HG03354 (cell line): ENCODE data around the gene PPM1G.
A peak's percentile ranks its signal among the peaks of the same experiment; 100 is the strongest.
"Not testable (repeated sequence)": the region's sequence is repeated elsewhere in the genome, so short reads cannot be mapped to it uniquely, and the experiment has no call there.

Source experiments
- ATAC-seq: cut with Tn5 transposase; IDR thresholded peaks from one replicate; pipeline ENCODE4 v1.9.1; 2021; ENCODE audit warnings: mild to moderate bottlenecking; ENCODE audit not compliant: unreplicated experiment, poor library complexity, severe bottlenecking

The PPM1G gene, protein sequence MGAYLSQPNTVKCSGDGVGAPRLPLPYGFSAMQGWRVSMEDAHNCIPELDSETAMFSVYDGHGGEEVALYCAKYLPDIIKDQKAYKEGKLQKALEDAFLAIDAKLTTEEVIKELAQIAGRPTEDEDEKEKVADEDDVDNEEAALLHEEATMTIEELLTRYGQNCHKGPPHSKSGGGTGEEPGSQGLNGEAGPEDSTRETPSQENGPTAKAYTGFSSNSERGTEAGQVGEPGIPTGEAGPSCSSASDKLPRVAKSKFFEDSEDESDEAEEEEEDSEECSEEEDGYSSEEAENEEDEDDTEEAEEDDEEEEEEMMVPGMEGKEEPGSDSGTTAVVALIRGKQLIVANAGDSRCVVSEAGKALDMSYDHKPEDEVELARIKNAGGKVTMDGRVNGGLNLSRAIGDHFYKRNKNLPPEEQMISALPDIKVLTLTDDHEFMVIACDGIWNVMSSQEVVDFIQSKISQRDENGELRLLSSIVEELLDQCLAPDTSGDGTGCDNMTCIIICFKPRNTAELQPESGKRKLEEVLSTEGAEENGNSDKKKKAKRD

DNA sequence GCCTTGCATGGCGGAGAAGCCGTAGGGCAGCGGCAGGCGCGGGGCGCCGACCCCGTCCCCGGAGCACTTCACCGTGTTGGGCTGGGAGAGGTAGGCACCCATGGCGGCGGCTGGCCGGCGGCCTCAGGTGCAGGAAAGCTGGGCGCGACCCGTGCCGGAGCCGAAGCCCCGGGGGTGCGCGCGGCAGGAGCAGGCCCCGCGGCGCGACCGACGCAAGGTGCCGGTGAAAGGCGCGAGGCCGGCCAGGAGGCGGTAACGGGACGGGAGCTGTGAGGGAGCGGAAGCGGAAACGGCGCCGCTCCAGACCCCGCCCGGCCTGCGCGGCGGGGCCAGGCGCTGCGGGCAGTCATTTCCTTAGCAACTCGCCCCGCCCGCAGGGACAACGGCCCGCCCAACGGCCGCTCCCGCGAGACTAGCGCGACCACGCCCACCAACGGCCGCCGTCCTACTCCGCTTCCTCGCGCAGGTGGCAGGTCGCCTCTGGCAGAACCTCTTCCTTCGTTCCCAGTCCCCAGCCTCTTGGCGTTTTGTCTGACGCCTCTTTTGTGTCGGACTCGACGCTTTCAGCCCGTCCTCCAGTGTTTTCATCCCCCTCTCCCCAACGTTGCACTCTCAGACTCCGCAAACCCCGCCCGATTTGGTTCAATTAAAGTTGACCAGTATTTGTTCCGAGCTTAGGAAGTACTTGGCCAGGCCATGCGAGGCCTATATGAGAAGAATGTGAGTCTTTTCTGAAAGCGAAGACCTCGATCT is at the start of gene PPM1G:
PPM1G (minus strand) TSS at position 271 of the 753 bp plus-strand sequence; CDS start at position 102, 169 bp downstream.
- peak; percentile 96 for ATAC-seq

DNA sequence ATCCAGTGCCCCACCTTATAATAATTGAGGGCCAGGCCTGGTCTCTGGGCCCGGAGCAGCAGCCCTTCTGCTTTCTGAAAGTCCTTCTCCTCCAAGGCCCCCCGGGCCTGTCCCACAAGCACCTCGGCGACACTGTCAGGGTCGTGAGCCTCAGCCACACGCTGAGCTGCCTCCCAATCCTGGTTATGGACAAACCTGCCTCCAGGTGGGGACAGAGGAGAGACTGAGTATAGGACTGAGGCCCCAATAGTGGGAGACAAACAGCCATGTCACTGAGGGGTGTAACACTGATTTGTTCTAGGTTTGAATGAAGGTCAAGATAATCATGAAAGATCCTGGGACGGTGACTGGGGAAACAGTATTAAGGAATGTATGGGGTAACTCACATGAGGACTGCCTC is 44.6 kb upstream of the PPM1G start:
- ATAC-seq: no peak

DNA sequence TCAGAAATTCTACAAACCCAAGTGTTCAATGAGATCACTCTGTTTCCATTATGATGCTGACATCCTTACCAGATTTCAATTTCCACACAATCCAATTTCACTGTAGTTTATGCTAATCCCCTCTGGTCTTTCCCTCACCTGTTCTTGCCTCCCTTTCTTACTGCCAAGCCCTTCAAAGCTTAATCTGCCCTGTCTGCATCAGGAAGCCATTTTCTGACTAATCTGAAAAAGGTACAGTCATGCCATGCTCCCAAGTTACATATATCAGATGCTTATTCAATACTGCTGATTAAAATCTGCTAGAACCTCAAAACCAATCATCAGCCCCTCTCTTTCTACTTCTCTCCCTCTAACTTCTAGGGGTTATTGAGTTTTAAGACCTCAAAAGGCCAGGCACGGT is 41.7 kb upstream of the PPM1G start:
- no peak for ATAC-seq

DNA sequence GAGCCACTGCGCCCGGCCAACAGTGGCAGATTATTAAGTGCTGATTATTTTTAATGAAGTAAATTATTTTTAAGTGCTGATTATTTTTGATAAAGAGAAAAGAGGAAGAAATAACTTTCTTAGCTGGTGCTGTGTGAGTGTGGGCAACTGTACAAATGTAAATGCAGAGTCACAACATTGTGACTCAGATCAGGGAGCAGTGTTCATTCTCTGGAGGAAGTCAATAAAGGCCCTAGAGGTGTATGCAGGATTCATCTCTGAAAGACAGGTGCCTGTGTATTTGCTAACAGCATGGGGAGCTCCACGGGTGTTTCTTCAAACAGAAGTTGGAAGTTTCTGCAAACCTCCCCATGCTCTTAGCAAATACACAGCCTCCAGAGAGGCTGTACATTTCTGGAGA is 39.0 kb upstream of the PPM1G start:
- no peak for ATAC-seq

DNA sequence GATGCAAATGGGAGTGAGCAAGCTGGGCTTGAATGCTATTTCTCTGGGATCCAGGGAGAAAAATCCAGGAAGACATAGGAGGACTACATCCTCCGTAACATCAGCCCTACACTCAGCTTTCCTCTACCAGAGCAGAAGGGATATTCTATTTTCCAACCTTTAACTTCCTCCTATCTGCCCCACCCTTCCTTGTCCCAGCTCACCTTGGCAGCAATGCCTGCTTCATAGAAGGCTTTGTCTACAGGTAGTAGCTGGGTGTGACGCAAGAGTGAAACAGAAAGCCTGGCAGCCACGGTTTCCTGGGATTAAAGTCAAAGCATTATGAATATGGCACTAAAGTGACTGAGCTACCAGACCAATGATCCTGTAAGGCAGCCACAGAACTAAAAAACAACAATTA is 36.7 kb upstream of the PPM1G start:
- ATAC-seq: no peak

DNA sequence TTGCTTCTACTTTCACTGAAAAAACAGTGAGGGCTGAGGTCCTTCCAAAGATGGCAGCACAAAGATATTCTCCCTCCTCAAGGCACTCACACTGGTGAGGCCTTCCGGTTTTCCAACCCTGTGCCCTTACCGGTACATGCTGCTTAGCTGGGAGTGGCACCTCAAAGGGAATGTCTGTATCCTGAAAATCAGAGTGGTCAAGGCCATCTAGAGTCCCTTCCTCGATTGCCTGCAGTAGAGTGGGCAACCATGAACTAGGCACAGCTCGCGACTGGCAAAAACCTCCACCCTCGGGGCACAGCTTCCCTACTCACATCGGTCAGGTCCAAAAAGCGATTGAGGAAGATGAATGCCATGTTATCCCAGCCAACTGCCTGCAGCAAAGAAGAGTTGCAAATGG is 36.2 kb upstream of the PPM1G start:
- no peak for ATAC-seq

DNA sequence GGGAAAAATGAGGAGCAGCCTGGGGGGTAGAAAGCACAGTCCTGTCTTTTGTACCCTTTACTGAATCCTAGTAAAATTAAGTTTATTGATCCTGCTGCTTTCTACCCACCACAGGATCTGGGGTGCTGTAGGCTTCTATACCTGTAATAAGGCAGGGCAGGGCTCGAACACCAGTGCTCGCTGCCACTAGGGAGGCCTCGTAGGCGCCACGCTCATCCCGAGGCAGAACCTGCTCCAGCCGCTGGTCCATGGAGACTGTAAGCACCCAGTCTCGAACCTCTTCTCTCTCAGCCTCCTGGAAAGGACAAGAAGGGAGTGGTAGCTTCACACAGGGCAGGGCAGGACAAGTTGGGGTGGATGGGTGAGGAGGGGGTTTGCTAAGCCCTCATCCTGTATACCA is 35.8 kb upstream of the PPM1G start:
- ATAC-seq: no peak

DNA sequence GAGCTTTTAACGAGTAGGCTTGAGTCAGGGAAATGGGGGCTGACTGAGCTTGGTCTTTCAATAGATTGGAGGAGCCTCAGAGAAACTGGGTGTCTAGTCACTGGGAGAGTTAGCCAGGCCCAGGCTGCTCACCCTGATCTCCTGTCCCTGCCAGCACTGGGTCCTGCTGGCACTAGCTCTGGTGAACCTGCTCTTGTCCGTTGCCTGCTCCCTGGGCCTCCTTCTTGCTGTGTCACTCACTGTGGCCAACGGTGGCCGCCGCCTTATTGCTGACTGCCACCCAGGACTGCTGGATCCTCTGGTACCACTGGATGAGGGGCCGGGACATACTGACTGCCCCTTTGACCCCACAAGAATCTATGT is 33.5 kb upstream of the PPM1G start:
- ATAC-seq: no peak

DNA sequence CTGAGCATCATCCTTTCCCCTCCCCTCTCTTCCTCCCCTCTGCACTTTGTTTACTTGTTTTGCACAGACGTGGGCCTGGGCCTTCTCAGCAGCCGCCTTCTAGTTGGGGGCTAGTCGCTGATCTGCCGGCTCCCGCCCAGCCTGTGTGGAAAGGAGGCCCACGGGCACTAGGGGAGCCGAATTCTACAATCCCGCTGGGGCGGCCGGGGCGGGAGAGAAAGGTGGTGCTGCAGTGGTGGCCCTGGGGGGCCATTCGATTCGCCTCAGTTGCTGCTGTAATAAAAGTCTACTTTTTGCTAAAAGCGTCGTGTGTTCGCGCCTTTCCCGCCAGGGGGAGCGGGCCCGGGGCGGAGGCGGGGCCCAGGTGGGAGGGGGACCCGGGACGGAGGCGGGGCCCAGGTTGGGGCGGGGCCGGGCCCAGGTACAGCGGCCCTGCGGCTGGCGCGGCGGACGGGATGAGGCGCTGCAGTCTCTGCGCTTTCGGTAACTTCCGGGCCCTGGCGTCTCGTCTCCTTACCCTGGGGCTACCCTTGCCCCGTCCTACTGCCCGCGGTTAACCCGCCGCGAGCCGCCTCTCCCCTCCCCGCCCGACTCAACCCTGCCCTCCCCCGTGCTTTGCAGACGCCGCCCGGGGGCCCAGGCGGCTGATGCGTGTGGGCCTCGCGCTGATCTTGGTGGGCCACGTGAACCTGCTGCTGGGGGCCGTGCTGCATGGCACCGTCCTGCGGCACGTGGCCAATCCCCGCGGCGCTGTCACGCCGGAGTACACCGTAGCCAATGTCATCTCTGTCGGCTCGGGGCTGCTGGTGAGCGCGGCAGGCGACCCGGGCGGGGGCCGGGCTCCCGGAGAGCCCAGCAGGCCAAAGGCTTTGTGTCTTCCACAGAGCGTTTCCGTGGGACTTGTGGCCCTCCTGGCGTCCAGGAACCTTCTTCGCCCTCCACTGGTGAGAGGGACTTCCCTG is 32.8 kb upstream of the PPM1G start, which contains the start of gene KRTCAP3:
KRTCAP3 (plus strand) TSS at position 424 of the 962 bp plus-strand sequence; CDS start at position 456, 32 bp downstream.
- no peak for ATAC-seq

DNA sequence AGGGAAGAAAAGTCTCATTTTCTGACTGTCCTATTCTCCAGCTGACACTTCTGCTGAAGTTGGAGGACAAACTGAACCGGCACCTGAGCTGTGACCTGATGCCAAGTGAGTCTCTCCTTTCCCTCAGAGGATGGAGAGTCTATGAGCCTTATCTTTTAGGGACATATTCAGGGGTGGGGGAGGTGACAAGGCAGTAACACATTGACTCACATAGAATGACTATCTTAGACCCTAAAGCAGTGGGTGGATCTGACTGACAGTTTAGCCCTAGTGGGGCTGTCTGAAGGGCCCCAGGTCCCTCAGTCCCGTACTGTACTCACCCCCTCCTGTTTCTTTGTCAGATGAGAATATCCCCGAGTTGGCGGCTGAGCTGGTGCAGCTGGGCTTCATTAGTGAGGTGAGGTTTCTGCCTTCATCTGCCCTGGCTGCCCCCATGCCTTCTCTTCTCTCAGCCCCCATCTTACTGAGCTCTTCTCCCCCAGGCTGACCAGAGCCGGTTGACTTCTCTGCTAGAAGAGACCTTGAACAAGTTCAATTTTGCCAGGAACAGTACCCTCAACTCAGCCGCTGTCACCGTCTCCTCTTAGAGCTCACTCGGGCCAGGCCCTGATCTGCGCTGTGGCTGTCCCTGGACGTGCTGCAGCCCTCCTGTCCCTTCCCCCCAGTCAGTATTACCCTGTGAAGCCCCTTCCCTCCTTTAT is 32.0 kb upstream of the PPM1G start:
- no peak for ATAC-seq

DNA sequence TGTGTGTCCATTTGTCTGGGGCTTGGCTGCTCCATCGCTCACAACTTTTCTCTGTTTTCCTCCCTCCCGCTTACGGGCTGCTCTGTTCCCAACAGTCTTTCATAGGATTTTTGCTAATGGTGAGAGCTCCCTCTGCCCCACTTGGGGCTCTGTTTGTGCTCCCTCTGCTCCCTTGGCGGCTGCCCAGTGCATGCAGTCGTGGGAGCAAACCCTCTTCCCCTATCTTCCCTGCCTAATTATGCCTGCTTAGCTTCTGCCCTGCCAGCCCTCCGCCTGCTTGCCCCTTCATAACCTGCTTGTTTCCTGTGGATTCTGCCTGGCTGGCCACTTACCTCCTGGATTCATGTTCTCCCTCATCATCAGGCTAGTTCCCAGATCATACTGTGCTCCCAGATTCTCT is 26.2 kb upstream of the PPM1G start:
- no peak for ATAC-seq

DNA sequence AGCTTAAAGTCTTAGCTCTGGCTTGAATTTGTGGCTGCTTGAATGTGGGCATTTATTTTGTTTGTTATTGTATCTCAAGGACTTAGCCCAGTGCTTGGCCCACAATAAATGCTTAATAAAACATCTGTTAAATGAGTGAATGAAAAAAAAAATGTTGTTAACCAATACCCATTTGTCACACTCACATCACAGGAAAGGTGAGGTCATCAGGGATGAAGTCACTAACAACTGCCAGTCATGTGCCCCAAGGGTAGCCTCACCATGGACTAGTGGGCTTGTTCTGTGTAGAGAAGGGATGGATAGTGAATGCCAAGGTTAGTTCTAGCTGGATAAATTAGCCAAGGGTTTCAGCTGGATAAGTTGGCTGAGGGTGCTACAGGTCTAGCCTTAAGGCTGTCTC is 22.0 kb upstream of the PPM1G start:
- ATAC-seq: no peak

DNA sequence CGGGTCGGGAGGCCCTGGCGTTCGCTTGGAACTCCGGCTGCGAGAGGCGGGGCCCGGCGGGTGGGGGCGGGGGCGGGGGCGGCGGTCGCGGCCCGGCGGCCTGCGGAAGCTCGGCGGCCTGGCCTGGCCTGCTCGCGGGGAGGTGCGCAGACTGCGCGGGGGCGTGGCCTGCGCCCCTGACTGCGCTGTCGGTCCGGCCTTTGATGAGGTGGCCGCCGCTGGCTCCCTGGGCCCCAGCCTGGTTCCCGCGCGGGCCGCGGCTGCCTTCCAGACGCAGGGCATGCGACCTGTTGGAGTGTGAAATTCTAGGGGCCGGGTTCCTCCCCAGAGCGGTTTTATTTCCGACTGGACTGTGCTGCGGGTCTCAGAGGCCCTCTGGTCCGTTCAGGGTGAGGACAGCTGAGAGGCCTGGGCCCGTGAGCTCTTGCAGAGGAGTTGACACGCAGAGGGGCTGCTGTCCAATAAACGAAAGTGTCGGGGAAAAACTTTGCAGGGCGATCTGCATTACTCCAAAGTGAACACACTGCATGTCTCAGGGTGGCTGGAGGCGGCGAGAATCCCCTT is 19.7 kb upstream of the PPM1G start:
- ATAC-seq: peak; percentile 75

DNA sequence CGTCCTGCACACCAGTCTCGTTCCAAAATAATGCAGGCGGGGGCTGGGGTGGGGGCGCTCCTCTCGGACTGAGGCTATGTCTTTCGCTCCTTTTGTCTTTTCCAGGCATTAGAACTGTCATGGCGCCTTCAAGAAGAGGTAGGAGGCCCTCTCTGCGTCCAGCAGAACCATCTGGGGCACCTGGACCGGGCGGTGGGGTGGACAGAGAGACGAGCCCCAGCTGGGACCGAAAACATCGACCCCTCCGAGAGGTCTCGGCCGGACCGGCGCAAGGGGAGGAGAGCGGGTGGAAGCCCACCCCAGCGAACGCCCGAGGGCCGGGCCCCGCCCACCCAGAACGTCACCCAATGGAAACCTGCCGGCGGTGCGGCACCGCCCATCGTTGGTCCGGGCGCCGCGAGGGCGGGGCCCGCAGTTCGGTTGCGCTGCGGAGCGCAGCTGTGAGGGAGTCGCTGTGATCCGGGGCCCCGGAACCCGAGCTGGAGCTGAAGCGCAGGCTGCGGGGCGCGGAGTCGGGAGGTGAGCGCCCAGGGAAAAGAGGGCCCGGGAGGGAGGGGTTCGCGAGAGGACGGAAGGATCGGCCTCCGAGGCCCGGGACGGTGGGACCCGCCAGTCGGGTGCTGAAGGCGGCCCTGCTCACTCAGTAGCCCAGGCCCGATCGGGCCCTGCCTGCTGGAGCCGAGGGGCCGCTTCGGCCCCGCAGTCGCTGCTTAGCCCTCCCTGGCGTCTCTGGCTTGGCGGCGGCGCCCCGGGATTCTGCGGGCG is 19.0 kb upstream of the PPM1G start, which contains the start of gene NRBP1:
NRBP1 (plus strand) TSS at position 419 of the 765 bp plus-strand sequence. CDS start 4,643 bp downstream, outside the sequence.
- ATAC-seq: peak; percentile 88

DNA sequence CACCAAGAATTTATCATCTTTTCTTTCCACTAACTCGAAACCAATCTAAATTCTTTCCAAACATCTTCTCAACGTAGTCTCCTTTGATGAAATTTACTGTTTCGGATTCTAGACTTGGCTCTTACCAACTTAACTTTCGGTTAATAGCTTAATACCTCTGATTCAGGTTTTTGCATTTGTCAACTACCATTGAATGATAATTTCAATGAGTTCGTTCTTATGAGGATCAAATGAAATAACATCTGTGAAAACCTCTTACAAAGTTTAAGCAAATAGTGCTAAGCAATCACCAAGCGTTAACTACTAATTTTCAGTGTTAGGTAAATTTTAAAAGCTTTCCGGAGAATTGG is 18.4 kb upstream of the PPM1G start:
- ATAC-seq: no peak

DNA sequence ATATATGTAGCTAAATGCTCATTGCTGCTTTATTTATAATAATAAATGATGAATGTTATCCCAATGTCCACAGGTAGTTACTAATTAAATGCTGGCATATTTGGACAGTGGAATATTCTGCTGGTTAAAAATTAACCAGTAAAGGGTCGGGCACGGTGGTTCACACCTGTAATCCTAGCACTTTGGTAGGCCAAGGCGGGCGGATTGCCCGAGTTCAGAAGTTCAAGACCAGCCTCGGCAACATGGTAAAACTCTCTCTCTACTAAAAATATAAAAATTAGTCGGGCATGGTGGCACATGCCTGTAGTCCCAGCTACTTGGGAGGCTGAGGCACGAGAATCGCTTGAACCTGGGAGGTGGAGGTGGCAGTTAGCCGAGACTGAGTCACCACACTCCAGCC is 15.6 kb upstream of the PPM1G start:
- ATAC-seq: not testable (repeated sequence)

DNA sequence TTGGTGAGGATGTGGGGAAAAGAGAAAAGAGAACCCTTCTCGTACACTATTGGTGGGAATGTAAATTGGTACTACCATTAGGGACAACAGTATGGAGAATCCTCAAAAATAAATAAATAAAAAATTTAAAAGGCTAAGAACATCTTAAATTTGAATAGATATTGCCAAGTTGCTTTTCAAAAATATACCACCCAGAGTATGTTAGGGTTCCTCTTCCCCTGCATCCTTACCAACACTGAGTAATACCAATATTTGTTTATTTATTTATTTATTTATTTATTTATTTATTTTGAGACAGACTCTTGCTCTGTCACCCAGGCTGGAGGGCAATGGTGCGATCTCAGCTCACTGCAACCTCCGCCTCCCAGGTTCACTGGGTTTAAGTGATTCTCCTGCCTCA is 13.6 kb upstream of the PPM1G start:
- no peak for ATAC-seq

DNA sequence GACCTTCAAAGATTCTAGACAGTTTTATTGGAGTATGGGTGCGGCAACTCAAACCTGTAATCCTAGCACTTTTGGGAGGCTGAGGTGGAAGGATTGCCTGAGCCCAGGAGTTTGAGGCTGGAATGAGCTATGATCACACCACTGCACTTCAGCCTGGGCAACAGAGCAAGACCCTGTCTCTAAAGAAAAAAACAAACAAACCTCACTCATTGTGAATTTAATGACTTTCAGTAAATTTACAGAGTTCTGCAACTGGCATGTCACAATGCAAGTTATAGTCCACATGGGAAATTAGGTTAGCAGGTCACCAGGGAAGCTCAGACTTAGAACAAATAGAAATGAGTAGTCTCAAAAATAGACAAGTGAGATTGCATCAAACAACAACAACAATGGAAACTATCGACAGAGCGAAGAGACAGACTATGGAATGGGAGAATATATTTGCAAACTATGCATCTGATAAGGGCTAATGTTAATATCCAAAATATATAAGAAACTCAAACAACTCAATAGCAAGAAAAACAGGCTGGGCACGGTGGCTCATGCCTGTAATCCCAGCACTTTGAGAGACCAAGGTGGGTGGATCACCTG is 12.4 kb upstream of the PPM1G start:
- no peak for ATAC-seq
